ENCODE data around the gene KIR2DL1.
"Not testable (repeated sequence)": the region's sequence is repeated elsewhere in the genome, so short reads cannot be mapped to it uniquely, and the experiment has no call there.

- not testable (repeated sequence) for TF ChIP-seq CTCF (IDR thresholded peaks at IDR 0.05; ENCODE audit: low read length); EZH2 (optimal IDR thresholded peaks at IDR 0.05; ENCODE audit: low read depth, low read length); EZH2phosphoT487 (IDR thresholded peaks at IDR 0.05; ENCODE audit: low read length)
These were observed 25.5 kb upstream of the KIR2DL1 start for GRCh38 chr19:54744080-54744479.
